Measurements from ENCODE around the gene SULT6B1.
A peak's percentile ranks its signal among the peaks of the same experiment; 100 is the strongest.
"Not testable (repeated sequence)": the region's sequence is repeated elsewhere in the genome, so short reads cannot be mapped to it uniquely, and the experiment has no call there.

SULT6B1 gene

DNA sequence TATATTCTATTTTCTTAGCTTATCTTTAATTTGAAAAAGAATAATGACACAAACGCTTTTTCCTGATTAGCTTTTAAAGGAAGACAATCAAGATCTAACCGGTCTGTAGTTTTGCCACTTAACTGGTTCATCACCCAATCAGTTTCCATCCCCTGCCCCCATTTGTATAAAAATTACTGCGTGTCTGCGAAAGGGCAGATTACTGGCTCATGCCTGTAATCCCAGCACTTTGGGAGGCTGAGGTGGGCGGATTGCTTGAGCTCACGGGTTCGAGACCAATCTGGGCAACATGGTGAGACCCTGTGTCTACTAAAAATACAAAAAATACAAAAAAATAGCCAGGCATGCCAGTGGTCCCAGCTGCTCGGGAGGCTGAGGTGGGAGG, 10.2 kb upstream of the SULT6B1 start:
- DNase-seq (ENCODE audit: low read depth, low spot score), result no peak
- no peaks in the 10 kb centered on the region for H3K27me3 ChIP-seq (ENCODE audit: control insufficient read depth, insufficient read depth, low read length)
- no peak overlapping the region for H3K4me3 ChIP-seq (ENCODE audit: low read length)
- no peak overlapping the region for H3K27ac ChIP-seq (ENCODE audit: low read length)
- peaks cover 6% of the 10 kb centered on the region; the same call in 1 of the 2 replicates for H3K36me3 ChIP-seq (ENCODE audit: control insufficient read depth, insufficient read depth, low read length)
- WGBS (ENCODE audit: insufficient coverage, insufficient read length), result no CpG with 5 or more reads among the region's 8 CpGs
- no peaks in the 10 kb centered on the region; the same call in 1 of the 2 replicates for H3K4me1 ChIP-seq (ENCODE audit: control insufficient read depth, insufficient read depth, low read length)
- H3K9me3 ChIP-seq (ENCODE audit: control insufficient read depth, insufficient read depth, low read length), result peaks cover 2% of the 10 kb centered on the region; the same call in 1 of the 2 replicates

DNA sequence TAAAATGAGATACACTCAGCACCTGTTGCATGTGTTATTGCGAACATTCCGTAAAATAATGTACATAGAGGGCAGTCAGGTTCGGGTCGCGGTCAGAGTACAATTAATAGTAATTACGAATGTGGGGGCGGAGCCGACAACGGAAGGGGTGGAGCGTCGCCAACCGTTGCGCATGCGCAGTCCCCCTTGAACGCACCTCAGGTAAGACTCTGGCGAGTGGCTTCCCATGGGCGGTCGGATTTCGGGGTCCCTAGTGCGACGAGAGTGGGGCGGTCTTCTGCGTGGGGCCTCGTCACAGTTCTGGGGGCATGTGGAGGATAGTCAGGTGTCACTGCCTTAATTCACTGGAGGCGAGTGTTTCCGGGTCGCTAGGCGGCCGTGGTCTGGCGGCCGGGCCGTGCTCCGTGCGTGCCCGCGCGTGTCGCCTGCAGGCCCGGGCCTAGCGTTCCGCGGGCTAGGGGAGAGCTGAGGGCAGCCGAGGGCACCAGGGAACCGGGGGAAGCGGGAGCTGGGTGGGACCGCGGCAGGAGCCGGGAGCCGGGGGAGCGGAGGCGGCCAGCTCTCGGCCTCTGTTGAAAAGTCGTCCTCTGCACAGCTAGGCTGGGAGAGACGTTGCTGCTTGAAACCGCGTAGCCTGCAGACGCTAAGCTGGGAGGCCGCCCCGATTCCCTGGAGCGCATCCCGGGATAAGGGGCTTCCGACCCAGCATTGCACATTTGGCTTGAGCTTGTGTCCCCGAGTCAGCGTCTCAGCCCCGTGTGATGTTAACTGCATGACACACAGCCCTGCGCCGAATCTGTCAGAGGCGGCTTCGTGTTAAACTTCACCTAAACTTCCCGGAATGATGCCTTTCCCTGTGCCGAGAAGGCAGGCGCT, 8.1 kb upstream of the SULT6B1 start, which contains the start of gene CEBPZOS:
TSS of gene CEBPZOS (plus strand) at position 177 of the 876 bp plus-strand sequence. CDS start 3,209 bp downstream, outside the sequence.
- H3K27ac ChIP-seq (ENCODE audit: low read length), result no peak within 1 kb of the TSS
- peak within 1 kb of the TSS; percentile 83 for H3K4me3 ChIP-seq (ENCODE audit: low read length)
- H3K27me3 ChIP-seq (ENCODE audit: control insufficient read depth, insufficient read depth, low read length), result no peaks in the 10 kb centered on the region
- no peak for DNase-seq (ENCODE audit: low read depth, low spot score)
- H3K36me3 ChIP-seq (ENCODE audit: control insufficient read depth, insufficient read depth, low read length), result no peaks in the 10 kb centered on the region; the same call in 1 of the 2 replicates
- no peaks in the 10 kb centered on the region for H3K9me3 ChIP-seq (ENCODE audit: control insufficient read depth, insufficient read depth, low read length)
- WGBS (ENCODE audit: insufficient coverage, insufficient read length), result no CpG with 5 or more reads among the region's 72 CpGs
- peaks cover 3% of the 10 kb centered on the region for H3K4me1 ChIP-seq (ENCODE audit: control insufficient read depth, insufficient read depth, low read length)

DNA sequence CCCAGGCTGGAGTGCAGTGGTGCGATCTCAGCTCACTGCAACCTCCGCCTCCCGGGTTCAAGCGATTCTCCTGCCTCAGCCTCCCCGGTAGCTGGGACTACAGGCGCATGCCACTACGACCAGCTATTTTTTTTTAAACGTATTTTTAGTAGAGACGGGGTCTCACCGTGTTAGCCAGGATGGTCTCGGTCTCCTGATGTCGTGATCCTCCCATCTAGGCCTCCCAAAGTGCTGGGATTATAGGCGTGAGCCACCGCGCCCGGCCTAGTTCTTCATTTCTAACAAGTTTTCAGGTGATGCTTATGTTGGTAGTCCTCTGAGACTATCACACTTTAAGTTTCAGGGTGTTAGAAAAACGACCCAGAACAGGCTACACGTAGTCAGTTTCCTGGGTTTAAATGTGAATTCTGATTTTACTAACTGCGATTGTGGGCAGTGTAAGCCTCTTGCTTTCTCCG, 7.4 kb upstream of the SULT6B1 start:
- DNase-seq (ENCODE audit: low read depth, low spot score); H3K4me1 ChIP-seq (ENCODE audit: control insufficient read depth, insufficient read depth, low read length); H3K36me3 ChIP-seq (ENCODE audit: control insufficient read depth, insufficient read depth, low read length); H3K9me3 ChIP-seq (ENCODE audit: control insufficient read depth, insufficient read depth, low read length); H3K27me3 ChIP-seq (ENCODE audit: control insufficient read depth, insufficient read depth, low read length); H3K27ac ChIP-seq (ENCODE audit: low read length): not testable (repeated sequence)
- peak overlapping the region; percentile 83; the same call in 1 of the 2 replicates for H3K4me3 ChIP-seq (ENCODE audit: low read length)
- WGBS (ENCODE audit: insufficient coverage, insufficient read length), result no CpG with 5 or more reads among the region's 20 CpGs

DNA sequence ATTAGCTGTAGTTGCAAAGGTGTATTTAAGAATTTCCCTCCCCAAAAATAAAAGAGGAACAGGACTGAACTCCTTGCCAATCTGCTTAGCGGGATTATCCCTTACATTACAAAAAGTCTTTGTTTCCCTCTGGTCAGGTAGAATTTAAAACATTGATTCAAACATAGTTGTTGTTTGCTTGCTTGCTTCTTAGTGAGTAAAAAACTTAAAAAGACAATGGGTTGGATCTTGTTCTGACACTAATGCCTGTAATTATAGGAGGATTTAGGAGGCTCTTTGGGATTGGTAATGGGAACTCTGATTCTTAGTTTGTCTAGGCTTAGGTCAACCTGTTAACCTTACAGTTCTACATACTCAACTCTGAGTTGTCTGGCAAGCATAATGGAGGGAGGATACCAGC, 4.1 kb upstream of the SULT6B1 start:
- Histone ChIP-seq H3K4me3 (ENCODE audit: low read length) (no peak overlapping the region), H3K4me1 (ENCODE audit: control insufficient read depth, insufficient read depth, low read length) (peaks cover 10% of the 10 kb centered on the region), H3K36me3 (ENCODE audit: control insufficient read depth, insufficient read depth, low read length) (no peaks in the 10 kb centered on the region), H3K27me3 (ENCODE audit: control insufficient read depth, insufficient read depth, low read length) (no peaks in the 10 kb centered on the region), H3K9me3 (ENCODE audit: control insufficient read depth, insufficient read depth, low read length) (no peaks in the 10 kb centered on the region), H3K27ac (ENCODE audit: low read length) (no peak overlapping the region)
- WGBS (ENCODE audit: insufficient coverage, insufficient read length), result no CpG with 5 or more reads among the region's 1 CpG
- DNase-seq (ENCODE audit: low read depth, low spot score), result no peak

DNA sequence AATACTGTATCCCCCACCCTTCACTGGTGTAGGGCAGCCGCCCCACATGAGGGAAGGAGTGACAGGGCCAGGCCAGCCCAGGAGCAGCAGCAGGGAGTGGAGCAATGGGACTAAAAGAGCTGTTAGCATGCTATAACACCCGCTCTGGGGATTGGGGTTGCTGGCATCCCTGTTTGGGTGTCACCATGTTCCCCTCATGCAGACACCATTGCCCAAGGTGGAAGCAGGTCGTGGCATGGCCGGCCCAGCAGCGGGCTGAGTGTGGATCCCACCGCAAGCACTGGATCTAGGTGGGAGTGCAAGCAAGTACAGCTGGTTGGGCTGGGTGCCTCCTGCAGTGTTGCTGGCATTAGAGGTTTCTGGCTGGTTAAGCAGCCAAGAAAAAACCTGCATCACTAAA, 3.3 kb upstream of the SULT6B1 start:
- H3K9me3 ChIP-seq (ENCODE audit: control insufficient read depth, insufficient read depth, low read length), result no peaks in the 10 kb centered on the region
- no peak overlapping the region for H3K27ac ChIP-seq (ENCODE audit: low read length)
- no peak overlapping the region for H3K4me3 ChIP-seq (ENCODE audit: low read length)
- no CpG with 5 or more reads among the region's 6 CpGs for WGBS (ENCODE audit: insufficient coverage, insufficient read length)
- no peaks in the 10 kb centered on the region for H3K27me3 ChIP-seq (ENCODE audit: control insufficient read depth, insufficient read depth, low read length)
- peaks cover 10% of the 10 kb centered on the region for H3K4me1 ChIP-seq (ENCODE audit: control insufficient read depth, insufficient read depth, low read length)
- no peaks in the 10 kb centered on the region for H3K36me3 ChIP-seq (ENCODE audit: control insufficient read depth, insufficient read depth, low read length)
- DNase-seq (ENCODE audit: low read depth, low spot score), result no peak

DNA sequence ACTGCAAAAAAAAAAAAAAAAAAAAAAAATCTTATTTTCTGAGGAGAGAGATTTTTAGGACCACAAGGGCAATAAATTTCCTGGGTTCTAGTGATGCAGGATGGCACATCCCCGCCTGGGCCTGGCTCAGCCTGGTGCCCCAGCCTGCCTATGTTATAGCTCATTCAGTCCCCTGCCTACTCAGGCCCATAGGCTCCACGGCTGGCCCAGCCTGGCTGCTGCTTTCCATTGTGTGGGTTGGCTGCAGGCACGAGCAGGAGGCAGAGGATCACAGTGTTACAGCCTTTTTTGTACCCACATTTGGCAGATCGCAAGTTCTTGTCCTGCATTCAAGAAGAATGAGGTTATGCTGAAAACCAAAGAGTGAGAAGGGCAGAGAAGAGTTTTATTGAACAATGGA, 2.8 kb upstream of the SULT6B1 start:
- no peaks in the 10 kb centered on the region for H3K9me3 ChIP-seq (ENCODE audit: control insufficient read depth, insufficient read depth, low read length)
- WGBS (ENCODE audit: insufficient coverage, insufficient read length), result no CpG with 5 or more reads among the region's 4 CpGs
- H3K36me3 ChIP-seq (ENCODE audit: control insufficient read depth, insufficient read depth, low read length), result no peaks in the 10 kb centered on the region
- H3K27ac ChIP-seq (ENCODE audit: low read length), result no peak overlapping the region
- DNase-seq (ENCODE audit: low read depth, low spot score), result no peak
- H3K4me1 ChIP-seq (ENCODE audit: control insufficient read depth, insufficient read depth, low read length), result peaks cover 10% of the 10 kb centered on the region
- H3K27me3 ChIP-seq (ENCODE audit: control insufficient read depth, insufficient read depth, low read length), result no peaks in the 10 kb centered on the region
- H3K4me3 ChIP-seq (ENCODE audit: low read length), result no peak overlapping the region

DNA sequence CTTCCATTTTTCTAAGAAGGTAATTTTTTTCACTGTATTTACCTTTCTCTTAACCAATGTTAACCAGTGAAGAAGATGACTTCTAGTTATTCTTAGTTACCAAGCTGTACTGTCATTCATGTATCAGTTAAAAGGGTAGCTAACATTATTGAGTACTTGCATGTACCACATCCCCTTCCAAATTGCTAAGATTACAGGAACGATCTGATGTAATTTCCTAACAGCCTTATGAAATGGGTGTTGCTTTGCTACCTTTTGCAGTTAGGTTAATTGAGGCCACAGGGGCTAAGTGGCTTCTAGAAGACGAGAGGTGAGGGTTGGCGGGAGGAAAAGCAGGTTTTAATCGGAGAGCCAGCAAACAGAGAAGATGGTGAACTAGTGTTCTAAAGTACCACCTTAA, 1.8 kb upstream of the SULT6B1 start:
- no peaks in the 10 kb centered on the region for H3K36me3 ChIP-seq (ENCODE audit: control insufficient read depth, insufficient read depth, low read length)
- H3K9me3 ChIP-seq (ENCODE audit: control insufficient read depth, insufficient read depth, low read length), result no peaks in the 10 kb centered on the region
- peaks cover 10% of the 10 kb centered on the region for H3K4me1 ChIP-seq (ENCODE audit: control insufficient read depth, insufficient read depth, low read length)
- H3K27ac ChIP-seq (ENCODE audit: low read length), result no peak overlapping the region
- no CpG with 5 or more reads among the region's 4 CpGs for WGBS (ENCODE audit: insufficient coverage, insufficient read length)
- DNase-seq (ENCODE audit: low read depth, low spot score), result no peak
- H3K27me3 ChIP-seq (ENCODE audit: control insufficient read depth, insufficient read depth, low read length), result no peaks in the 10 kb centered on the region
- H3K4me3 ChIP-seq (ENCODE audit: low read length), result no peak overlapping the region

DNA sequence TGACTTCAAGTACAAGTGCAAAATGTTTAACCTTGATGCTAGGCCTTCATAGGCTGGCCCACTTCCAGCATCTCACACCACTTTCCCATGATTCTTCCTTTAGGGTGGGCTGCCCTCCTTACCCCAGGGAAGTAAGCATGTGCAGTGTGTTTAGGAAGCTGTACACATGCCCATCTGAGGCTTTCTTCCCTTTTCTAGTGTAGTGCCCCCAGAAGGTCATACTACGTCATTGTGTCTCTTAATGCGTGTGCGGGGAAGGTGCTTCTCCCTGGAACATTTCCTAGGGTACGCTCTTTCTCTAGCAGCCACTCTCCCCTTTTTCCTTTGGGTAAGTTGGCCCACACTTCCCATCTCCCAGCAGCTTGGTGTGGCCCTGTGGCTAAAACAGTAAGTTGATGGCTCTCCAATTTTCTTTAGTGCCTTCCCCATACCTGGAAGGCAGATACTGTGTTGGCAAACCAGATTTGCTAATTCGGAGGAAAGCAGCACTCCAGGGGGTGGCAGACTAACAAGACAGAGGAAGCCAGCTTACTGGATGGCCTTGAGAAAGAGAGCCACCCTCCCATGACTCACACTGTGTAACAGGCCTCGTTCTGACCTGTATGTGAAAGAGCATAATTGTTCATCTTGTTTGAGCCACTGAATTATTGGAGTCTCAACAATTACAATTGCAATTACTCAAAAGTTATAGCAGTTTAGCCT, 1.1 kb upstream of the SULT6B1 start:
- no peaks in the 10 kb centered on the region for H3K27me3 ChIP-seq (ENCODE audit: control insufficient read depth, insufficient read depth, low read length)
- no peaks in the 10 kb centered on the region for H3K36me3 ChIP-seq (ENCODE audit: control insufficient read depth, insufficient read depth, low read length)
- H3K4me3 ChIP-seq (ENCODE audit: low read length), result no peak overlapping the region
- H3K4me1 ChIP-seq (ENCODE audit: control insufficient read depth, insufficient read depth, low read length), result peaks cover 10% of the 10 kb centered on the region
- H3K9me3 ChIP-seq (ENCODE audit: control insufficient read depth, insufficient read depth, low read length), result no peaks in the 10 kb centered on the region
- WGBS (ENCODE audit: insufficient coverage, insufficient read length), result no CpG with 5 or more reads among the region's 6 CpGs
- H3K27ac ChIP-seq (ENCODE audit: low read length), result no peak overlapping the region
- no peak for DNase-seq (ENCODE audit: low read depth, low spot score)

DNA sequence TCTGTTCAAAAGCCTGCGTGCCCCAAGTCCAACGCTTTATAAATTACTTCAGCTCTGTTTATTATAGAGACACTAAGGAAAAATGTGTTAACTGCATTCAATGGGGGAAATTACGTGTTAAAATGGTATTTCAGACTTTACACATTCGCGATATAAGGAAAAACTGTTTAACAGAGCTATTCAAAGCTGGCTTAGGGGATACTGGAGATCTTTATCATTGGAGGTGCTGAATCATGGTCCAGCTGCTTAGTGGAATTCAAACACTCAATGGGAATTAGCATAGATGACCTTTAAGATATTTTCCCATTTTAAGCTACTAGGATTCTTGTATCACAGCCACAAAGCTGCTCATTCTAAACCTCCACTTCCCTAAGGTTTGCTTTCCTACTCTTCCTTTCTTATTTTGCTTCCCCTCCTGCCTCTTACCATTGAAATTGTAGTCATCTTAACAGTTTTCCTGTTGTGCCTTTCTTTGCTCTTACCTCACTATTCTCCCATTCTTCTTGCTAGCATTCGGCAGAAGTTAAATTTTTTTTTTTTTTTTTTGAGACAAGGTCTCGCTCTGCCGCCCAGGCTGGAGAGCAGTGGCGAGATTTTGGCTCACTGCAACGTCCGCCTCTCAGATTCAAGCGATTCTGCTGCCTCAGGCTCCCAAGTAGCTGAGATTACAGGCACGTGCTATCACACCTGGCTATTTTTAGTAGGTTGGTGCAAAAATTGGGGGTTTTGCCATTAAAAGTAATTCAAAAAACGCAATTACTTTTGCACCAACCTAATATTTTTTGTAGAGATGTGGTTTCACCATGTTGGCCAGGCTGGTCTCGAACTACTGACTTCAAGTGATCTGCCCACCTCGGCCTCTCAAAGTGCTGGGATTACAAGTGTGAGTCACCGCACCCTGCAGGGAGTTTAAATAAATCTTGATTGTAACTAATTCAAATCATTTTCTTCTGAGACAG, 6.5 kb downstream of the SULT6B1 start:
- Histone ChIP-seq H3K27ac (ENCODE audit: low read length) (no peak overlapping the region), H3K4me3 (ENCODE audit: low read length) (no peak overlapping the region), H3K27me3 (ENCODE audit: control insufficient read depth, insufficient read depth, low read length) (no peaks in the 10 kb centered on the region), H3K4me1 (ENCODE audit: control insufficient read depth, insufficient read depth, low read length) (peaks cover 2% of the 10 kb centered on the region; the same call in 1 of the 2 replicates), H3K36me3 (ENCODE audit: control insufficient read depth, insufficient read depth, low read length) (no peaks in the 10 kb centered on the region), H3K9me3 (ENCODE audit: control insufficient read depth, insufficient read depth, low read length) (no peaks in the 10 kb centered on the region)
- no CpG with 5 or more reads among the region's 17 CpGs for WGBS (ENCODE audit: insufficient coverage, insufficient read length)
- DNase-seq (ENCODE audit: low read depth, low spot score), result no peak

DNA sequence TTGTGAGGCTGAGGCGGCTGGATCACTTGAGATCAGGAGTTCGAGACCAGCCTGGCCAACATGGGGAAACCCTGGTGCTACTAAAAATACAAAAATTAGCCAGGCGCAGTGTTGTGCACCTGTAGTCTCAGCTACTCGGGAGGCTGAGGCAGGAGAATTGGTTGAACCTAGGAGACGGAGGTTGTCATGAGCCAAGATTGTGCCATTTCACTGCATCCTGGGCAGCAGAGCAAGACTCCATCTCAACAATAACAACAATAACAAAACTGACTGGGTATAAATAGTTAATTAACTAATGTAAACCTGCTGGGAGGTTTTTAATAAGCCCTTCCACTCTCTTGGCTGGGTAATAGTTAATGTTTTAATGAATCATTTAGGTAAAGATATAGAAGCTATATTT, 7.8 kb downstream of the SULT6B1 start:
- H3K9me3 ChIP-seq (ENCODE audit: control insufficient read depth, insufficient read depth, low read length), result no peaks in the 10 kb centered on the region
- peaks cover 2% of the 10 kb centered on the region; the same call in 1 of the 2 replicates for H3K4me1 ChIP-seq (ENCODE audit: control insufficient read depth, insufficient read depth, low read length)
- no peaks in the 10 kb centered on the region for H3K36me3 ChIP-seq (ENCODE audit: control insufficient read depth, insufficient read depth, low read length)
- no CpG with 5 or more reads among the region's 5 CpGs for WGBS (ENCODE audit: insufficient coverage, insufficient read length)
- H3K27ac ChIP-seq (ENCODE audit: low read length), result no peak overlapping the region
- H3K27me3 ChIP-seq (ENCODE audit: control insufficient read depth, insufficient read depth, low read length), result no peaks in the 10 kb centered on the region
- no peak overlapping the region for H3K4me3 ChIP-seq (ENCODE audit: low read length)
- no peak for DNase-seq (ENCODE audit: low read depth, low spot score)

All from iPS DF 6.9 (cell line).